IMR-90 (cell line): ENCODE data around the gene RASSF10. TPM values are rescaled to one million over a fixed set of nuclear protein-coding genes. Genes with fewer than 3 reads are reported as not detected.

Experiments used
- ATAC-seq: fragments of 200-7000 bp; cut with Tn5 transposase; 2 replicates; pipeline ENCODE4 v1.9.1; 2020; ENCODE audit warnings: low read depth, mild to moderate bottlenecking, moderate library complexity
- BruUV-seq: library from RNA; stranded (reverse); fragments of 400-500 nt; replicated peaks from 2 replicates; lab custom pipeline; 2021; lab: Mats Ljungman, UMichigan
- CTCF ChIA-PET: fragments of 300-600 bp; formaldehyde crosslinking; extraction: SDS; loops from one replicate; lab custom pipeline; 2021; ENCODE audit warnings: antibody characterized with exemption; lab: Yijun Ruan, JAX
- POLR2A ChIA-PET: fragments of 300-600 bp; sonication (Branson Sonifier 250); formaldehyde crosslinking; loops from one replicate; lab custom pipeline; 2022; ENCODE audit warnings: antibody characterized with exemption; ENCODE audit not compliant: unreplicated experiment; lab: Charles Lee
- DNase-seq: peaks from one replicate; pipeline ENCODE4 v3.0.0; 2013
- H2AFZ ChIP-seq: replicated peaks from 2 replicates; pipeline ENCODE3; 2013; ENCODE audit warnings: low read length, mild to moderate bottlenecking; ENCODE audit not compliant: poor library complexity
- H2AK5ac ChIP-seq: 2 replicates; pipeline ENCODE4 v1.6.1; 2013; ENCODE audit warnings: low read depth, low read length, inconsistent platforms
- H2AK9ac ChIP-seq: replicated peaks from 2 replicates; pipeline ENCODE3; 2013; ENCODE audit warnings: mild to moderate bottlenecking, low read depth, low read length, moderate library complexity; ENCODE audit not compliant: poor library complexity
- H2BK120ac ChIP-seq: 2 replicates; pipeline ENCODE4 v1.6.1; 2013; ENCODE audit warnings: low read depth, low read length, inconsistent platforms
- H2BK15ac ChIP-seq: 3 replicates; pipeline ENCODE4 v1.6.1; 2013; ENCODE audit warnings: low read depth, low read length, inconsistent platforms
- H2BK20ac ChIP-seq: 2 replicates; pipeline ENCODE4 v1.6.1; 2013; ENCODE audit warnings: low read depth, mild to moderate bottlenecking, inconsistent platforms, low read length, moderate library complexity
- H2BK5ac ChIP-seq: 2 replicates; pipeline ENCODE4 v1.6.1; 2013; ENCODE audit warnings: mild to moderate bottlenecking, low read depth, low read length, inconsistent platforms; ENCODE audit not compliant: poor library complexity, severe bottlenecking
- H3K14ac ChIP-seq: replicated peaks from 2 replicates; pipeline ENCODE4 v1.6.1; 2013; ENCODE audit warnings: low read depth, low read length, inconsistent platforms
- H3K18ac ChIP-seq: 2 replicates; pipeline ENCODE4 v1.6.1; 2013; ENCODE audit warnings: low read depth, low read length, control low read depth
- H3K23ac ChIP-seq: 2 replicates; pipeline ENCODE4 v1.6.1; 2013; ENCODE audit warnings: low read depth, low read length, inconsistent platforms
- H3K27ac ChIP-seq: 2 replicates; pipeline ENCODE4 v1.5.1; 2013; ENCODE audit warnings: mild to moderate bottlenecking, control low read depth, low read length; ENCODE audit not compliant: insufficient read depth
- H3K27me3 ChIP-seq: 2 replicates; pipeline ENCODE4 v1.6.1; 2013; ENCODE audit warnings: low read length; ENCODE audit not compliant: control insufficient read depth, insufficient read depth
- H3K36me3 ChIP-seq: 2 replicates; pipeline ENCODE4 v1.6.1; 2013; ENCODE audit warnings: low read length, mixed read lengths; ENCODE audit not compliant: control insufficient read depth, insufficient read depth
- H3K4ac ChIP-seq: 2 replicates; pipeline ENCODE4 v1.6.1; 2013; ENCODE audit warnings: low read depth, low read length, inconsistent platforms
- H3K4me1 ChIP-seq: 2 replicates; pipeline ENCODE4 v1.6.1; 2013; ENCODE audit warnings: low read length, mixed read lengths; ENCODE audit not compliant: control insufficient read depth, insufficient read depth
- H3K4me2 ChIP-seq: 2 replicates; pipeline ENCODE4 v1.6.1; 2013; ENCODE audit warnings: low read depth, mild to moderate bottlenecking, control low read depth, low read length, moderate library complexity
- H3K4me3 ChIP-seq: 2 replicates; pipeline ENCODE4 v1.5.1; 2013; ENCODE audit warnings: low read depth, mild to moderate bottlenecking, control low read depth, low read length, moderate library complexity; ENCODE audit not compliant: insufficient read depth
- H3K56ac ChIP-seq: 2 replicates; pipeline ENCODE4 v1.6.1; 2013; ENCODE audit warnings: low read length, inconsistent platforms; ENCODE audit not compliant: insufficient read depth; ENCODE audit errors: extremely low read depth
- H3K79me1 ChIP-seq, 2 experiments: 2 replicates each; pipeline ENCODE4 v1.6.1; 2013; ENCODE audit warnings: low read length in 2 of 2, inconsistent platforms in 1 of 2, low read depth in 1 of 2
- H3K9ac ChIP-seq: 2 replicates; pipeline ENCODE4 v1.6.1; 2013; ENCODE audit warnings: low read depth, low read length, control low read depth
- H3K9me1 ChIP-seq: 2 replicates; pipeline ENCODE4 v1.6.1; 2013; ENCODE audit warnings: low read length, inconsistent platforms; ENCODE audit not compliant: insufficient read depth
- H3K9me3 ChIP-seq: 2 replicates; pipeline ENCODE4 v1.6.1; 2013; ENCODE audit warnings: low read length; ENCODE audit not compliant: control insufficient read depth, insufficient read depth
- H4K20me1 ChIP-seq: 2 replicates; pipeline ENCODE4 v1.6.1; 2013; ENCODE audit warnings: low read length, inconsistent platforms; ENCODE audit not compliant: insufficient read depth
- H4K5ac ChIP-seq: 2 replicates; pipeline ENCODE4 v1.6.1; 2013; ENCODE audit warnings: mild to moderate bottlenecking, low read depth, low read length, control low read depth
- H4K8ac ChIP-seq, 2 experiments: 2 replicates each; pipeline ENCODE4 v1.6.1; 2013; ENCODE audit warnings: low read depth in 2 of 2, low read length in 2 of 2, control low read depth in 1 of 2, inconsistent platforms in 1 of 2
- H4K91ac ChIP-seq: 2 replicates; pipeline ENCODE4 v1.6.1; 2013; ENCODE audit warnings: low read depth, low read length, inconsistent platforms; ENCODE audit not compliant: insufficient read depth
- BHLHE40 ChIP-seq: fragments of 150-350 bp; IDR thresholded peaks from 2 replicates; pipeline ENCODE4 v1.6.1; 2016; ENCODE audit warnings: mild to moderate bottlenecking, low read depth, low read length
- CEBPB ChIP-seq: IDR thresholded peaks from 2 replicates; pipeline ENCODE4 v1.6.1; 2012; ENCODE audit warnings: low read depth, low read length, improper control_type of control experiment
- CHD1 ChIP-seq: IDR thresholded peaks from 2 replicates; pipeline ENCODE4 v1.6.1; 2012; ENCODE audit warnings: low read depth, low read length, improper control_type of control experiment
- FOS ChIP-seq: fragments of 150-350 bp; IDR thresholded peaks from 2 replicates; pipeline ENCODE4 v1.6.1; 2016; ENCODE audit warnings: low read depth, low read length
- MAZ ChIP-seq: IDR thresholded peaks from 2 replicates; pipeline ENCODE4 v1.6.1; 2012; ENCODE audit warnings: low read depth, mild to moderate bottlenecking, low read length, improper control_type of control experiment, moderate library complexity, borderline replicate concordance
- MXI1 ChIP-seq: IDR thresholded peaks from 2 replicates; pipeline ENCODE4 v1.6.1; 2012; ENCODE audit warnings: low read depth, mild to moderate bottlenecking, low read length, moderate library complexity, borderline replicate concordance
- NFE2L2 ChIP-seq: fragments of 150-350 bp; IDR thresholded peaks from 2 replicates; pipeline ENCODE4 v1.6.1; 2016; ENCODE audit warnings: low read depth, mild to moderate bottlenecking, low read length
- POLR2A ChIP-seq: IDR thresholded peaks from 2 replicates; pipeline ENCODE4 v1.6.1; 2012; ENCODE audit warnings: mild to moderate bottlenecking, low read depth, low read length
- RAD21 ChIP-seq: IDR thresholded peaks from 2 replicates; pipeline ENCODE4 v1.6.1; 2012; ENCODE audit warnings: low read length, improper control_type of control experiment
- RCOR1 ChIP-seq: IDR thresholded peaks from 2 replicates; pipeline ENCODE4 v1.6.1; 2012; ENCODE audit warnings: mild to moderate bottlenecking, low read length, improper control_type of control experiment; ENCODE audit not compliant: insufficient replicate concordance
- RFX5 ChIP-seq: IDR thresholded peaks from 2 replicates; pipeline ENCODE4 v1.8.0; 2012; ENCODE audit warnings: low read depth, mild to moderate bottlenecking, low read length, moderate library complexity
- SMC3 ChIP-seq: fragments of 150-350 bp; IDR thresholded peaks from 2 replicates; pipeline ENCODE4 v1.6.1; 2016; ENCODE audit warnings: low read depth, mild to moderate bottlenecking, antibody characterized with exemption, low read length, moderate library complexity
- WGBS, 2 experiments: methylation state at CpG; one replicate each; pipeline versions ENCODE4 v1.1.5 to v1.1.7; 2013; ENCODE audit warnings: missing lambda C conversion rate in 2 of 2; ENCODE audit not compliant: insufficient read length in 1 of 2; ENCODE audit errors: extremely low coverage in 2 of 2; 5-methylcytosine and 5-hydroxymethylcytosine counted together
- dilution Hi-C: fragments of 300-500 bp; cut with HindIII; formaldehyde crosslinking; loops from one replicate; pipeline ENCODE4 v1.14.3; 2018; ENCODE audit warnings: low sequenced_read_pairs; ENCODE audit not compliant: unreplicated experiment
- in situ Hi-C: fragments of 300-500 bp; cut with MboI; formaldehyde crosslinking; loops from 3 replicates; pipeline ENCODE4 v1.14.3; 2019; ENCODE audit warnings: low sequenced_read_pairs, inconsistent platforms, mixed read lengths
- intact Hi-C: fragments of 100-400 bp; cut with micrococcal nuclease; formaldehyde crosslinking; loops from 2 replicates; pipeline ENCODE4 v1.10.0; 2022
- polyA plus RNA-seq, 3 experiments: library from polyadenylated mRNA; depleted of rRNA; stranded (reverse); fragments of >200 nt; gene quantifications; 2 replicates each; pipeline ENCODE4 v1.2.3, GENCODE V29; 2012; ENCODE audit warnings: low replicate concordance in 1 of 3
- total RNA-seq: library from RNA; depleted of rRNA; stranded (reverse); fragments of >200 nt; gene quantifications from 2 replicates; pipeline ENCODE4 v1.2.3, GENCODE V29; 2012
- TF ChIP-seq, protein P1 (sequence below): fragments of 150-350 bp; IDR thresholded peaks from 2 replicates; pipeline ENCODE4 v1.6.1; 2017; ENCODE audit warnings: mild to moderate bottlenecking, antibody characterized with exemption, low read length, low read depth
- TF ChIP-seq, protein P2 (sequence below): fragments of 150-350 bp; IDR thresholded peaks from 2 replicates; pipeline ENCODE4 v1.6.1; 2016; ENCODE audit warnings: low read depth, mild to moderate bottlenecking, low read length, moderate library complexity, borderline replicate concordance
- TF ChIP-seq, protein P3 (sequence below): conservative IDR thresholded peaks from 2 replicates; pipeline ENCODE4 v1.5.1; 2012; ENCODE audit warnings: mild to moderate bottlenecking, low read depth, low read length, improper control_type of control experiment

Gene RASSF10
- total and polyA plus RNA-seq, 2 of the 4 experiments (the other 2 are of a cell fraction) = not detected

DNA sequence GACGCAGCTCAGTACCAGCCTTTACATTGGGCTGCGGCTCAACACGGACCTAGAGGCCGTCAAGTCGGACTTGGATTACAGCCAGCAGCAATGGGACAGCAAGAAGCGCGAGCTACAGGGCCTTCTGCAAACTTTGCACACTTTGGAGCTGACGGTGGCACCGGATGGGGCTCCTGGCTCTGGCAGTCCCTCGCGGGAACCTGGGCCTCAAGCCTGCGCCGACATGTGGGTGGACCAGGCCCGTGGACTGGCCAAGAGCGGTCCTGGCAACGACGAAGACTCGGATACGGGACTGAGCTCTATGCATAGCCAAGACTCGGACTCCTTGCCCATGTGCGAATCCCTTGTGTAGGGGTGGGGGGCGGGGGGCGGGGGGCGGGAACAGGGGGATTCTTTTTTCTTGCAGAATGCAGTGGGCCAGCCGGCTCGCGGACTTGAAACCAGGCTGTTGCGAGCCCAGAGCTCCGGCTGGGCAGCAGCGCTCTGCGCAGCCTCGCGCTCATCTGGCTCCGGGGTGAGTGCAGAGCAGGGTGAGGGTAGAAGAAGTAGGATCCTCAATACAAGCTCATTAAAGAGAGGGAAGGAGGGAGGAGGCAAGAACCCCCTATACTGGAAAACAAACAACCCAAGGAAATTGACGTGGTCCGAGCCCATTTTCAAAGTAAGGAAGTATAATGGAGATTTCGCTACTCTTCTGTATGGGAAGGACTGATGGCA lies 1.8 kb downstream of the RASSF10 start:
- dilution Hi-C loops (no loop called here), intact Hi-C loops (no loop called here), in situ Hi-C loops (no loop called here)
- 0 out of 2 replicates have a peak, but pooled peaks cover 1% of the 10 kb centered on the region for H3K4me1 ChIP-seq
- H3K9me1 ChIP-seq = no peaks in the 10 kb centered on the region
- no peak overlapping the region for H2BK5ac ChIP-seq
- H2AFZ ChIP-seq = no peak overlapping the region
- no peak overlapping the region for H3K18ac ChIP-seq
- H2AK9ac ChIP-seq = no peak overlapping the region
- no peak overlapping the region for H3K4me3 ChIP-seq
- no peak overlapping the region for H3K23ac ChIP-seq
- no peak overlapping the region for H4K5ac ChIP-seq
- POLR2A ChIA-PET = interaction anchor here (0.5 kb wide), 1 partner anchor 195 kb away, joined by 4 read pairs; no protein-coding TSS in a partner anchor
- peaks cover 4% of the 10 kb centered on the region for H3K9me3 ChIP-seq
- 0 out of 2 replicates have a peak, but pooled peaks cover 3% of the 10 kb centered on the region for H4K20me1 ChIP-seq
- no peak overlapping the region for H3K9ac ChIP-seq
- no peak overlapping the region for H2BK120ac ChIP-seq
- DNase-seq (no peak), ATAC-seq (no peak)
- H3K56ac ChIP-seq = no peak overlapping the region
- H3K36me3 ChIP-seq = no peaks in the 10 kb centered on the region
- 4% methylated on average over 6 of the region's 37 CpGs; no CpG with 5 or more reads in 1 of the 2 experiments for WGBS, 2 experiments
- no peak overlapping the region for H3K4ac ChIP-seq
- H3K79me1 ChIP-seq = no peaks in the 10 kb centered on the region
- no peak overlapping the region for H4K8ac ChIP-seq
- CTCF ChIA-PET = no interaction called here
- BruUV-seq = no TSS peak
- peaks cover 83% of the 10 kb centered on the region for H3K27me3 ChIP-seq
- H3K27ac ChIP-seq = no peak overlapping the region
- H2AK5ac ChIP-seq = no peak overlapping the region
- no peak overlapping the region for H4K91ac ChIP-seq
- no peak overlapping the region for H2BK20ac ChIP-seq
- no peak overlapping the region for H2BK15ac ChIP-seq
- no peak overlapping the region for H3K4me2 ChIP-seq
- no peak overlapping the region for H3K14ac ChIP-seq
- TF ChIP-seq BHLHE40 = no peak
- TF ChIP-seq MAZ = no peak
- TF ChIP-seq NFE2L2 = no peak
- TF ChIP-seq, protein P1, sequence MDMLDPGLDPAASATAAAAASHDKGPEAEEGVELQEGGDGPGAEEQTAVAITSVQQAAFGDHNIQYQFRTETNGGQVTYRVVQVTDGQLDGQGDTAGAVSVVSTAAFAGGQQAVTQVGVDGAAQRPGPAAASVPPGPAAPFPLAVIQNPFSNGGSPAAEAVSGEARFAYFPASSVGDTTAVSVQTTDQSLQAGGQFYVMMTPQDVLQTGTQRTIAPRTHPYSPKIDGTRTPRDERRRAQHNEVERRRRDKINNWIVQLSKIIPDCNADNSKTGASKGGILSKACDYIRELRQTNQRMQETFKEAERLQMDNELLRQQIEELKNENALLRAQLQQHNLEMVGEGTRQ = no peak
- no peak for TF ChIP-seq CEBPB
- no peak for TF ChIP-seq CHD1
- no peak for TF ChIP-seq SMC3
- TF ChIP-seq FOS = no peak
- no peak for TF ChIP-seq RFX5
- no peak for TF ChIP-seq RAD21
- TF ChIP-seq, protein P2, sequence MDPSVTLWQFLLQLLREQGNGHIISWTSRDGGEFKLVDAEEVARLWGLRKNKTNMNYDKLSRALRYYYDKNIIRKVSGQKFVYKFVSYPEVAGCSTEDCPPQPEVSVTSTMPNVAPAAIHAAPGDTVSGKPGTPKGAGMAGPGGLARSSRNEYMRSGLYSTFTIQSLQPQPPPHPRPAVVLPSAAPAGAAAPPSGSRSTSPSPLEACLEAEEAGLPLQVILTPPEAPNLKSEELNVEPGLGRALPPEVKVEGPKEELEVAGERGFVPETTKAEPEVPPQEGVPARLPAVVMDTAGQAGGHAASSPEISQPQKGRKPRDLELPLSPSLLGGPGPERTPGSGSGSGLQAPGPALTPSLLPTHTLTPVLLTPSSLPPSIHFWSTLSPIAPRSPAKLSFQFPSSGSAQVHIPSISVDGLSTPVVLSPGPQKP = no peak
- no peak for TF ChIP-seq RCOR1
- no peak for TF ChIP-seq MXI1
- TF ChIP-seq POLR2A = no peak
- TF ChIP-seq, protein P3, sequence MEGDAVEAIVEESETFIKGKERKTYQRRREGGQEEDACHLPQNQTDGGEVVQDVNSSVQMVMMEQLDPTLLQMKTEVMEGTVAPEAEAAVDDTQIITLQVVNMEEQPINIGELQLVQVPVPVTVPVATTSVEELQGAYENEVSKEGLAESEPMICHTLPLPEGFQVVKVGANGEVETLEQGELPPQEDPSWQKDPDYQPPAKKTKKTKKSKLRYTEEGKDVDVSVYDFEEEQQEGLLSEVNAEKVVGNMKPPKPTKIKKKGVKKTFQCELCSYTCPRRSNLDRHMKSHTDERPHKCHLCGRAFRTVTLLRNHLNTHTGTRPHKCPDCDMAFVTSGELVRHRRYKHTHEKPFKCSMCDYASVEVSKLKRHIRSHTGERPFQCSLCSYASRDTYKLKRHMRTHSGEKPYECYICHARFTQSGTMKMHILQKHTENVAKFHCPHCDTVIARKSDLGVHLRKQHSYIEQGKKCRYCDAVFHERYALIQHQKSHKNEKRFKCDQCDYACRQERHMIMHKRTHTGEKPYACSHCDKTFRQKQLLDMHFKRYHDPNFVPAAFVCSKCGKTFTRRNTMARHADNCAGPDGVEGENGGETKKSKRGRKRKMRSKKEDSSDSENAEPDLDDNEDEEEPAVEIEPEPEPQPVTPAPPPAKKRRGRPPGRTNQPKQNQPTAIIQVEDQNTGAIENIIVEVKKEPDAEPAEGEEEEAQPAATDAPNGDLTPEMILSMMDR = no peak
